ENCODE data around the gene TAS2R39.

Gene TAS2R39

DNA sequence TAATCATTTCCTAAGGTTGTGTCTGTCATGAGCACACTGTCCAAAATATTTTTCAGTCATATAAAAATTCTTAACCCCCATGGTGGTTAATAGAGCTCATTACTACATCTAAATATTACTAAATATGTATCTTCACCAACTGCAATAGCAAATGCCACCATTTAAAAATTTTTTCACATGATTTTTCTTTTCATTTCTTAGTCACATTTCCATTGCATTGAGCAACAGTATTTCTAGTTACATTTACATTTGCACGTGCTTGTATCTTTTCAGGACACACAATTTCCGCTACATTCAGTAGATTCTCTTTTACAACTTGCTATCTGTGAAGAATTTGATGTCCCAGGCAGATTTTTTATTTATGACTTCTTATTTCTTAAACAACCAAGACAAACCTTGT is 33.5 kb downstream of the TAS2R39 start:
- DNase-seq: no peak

DNA sequence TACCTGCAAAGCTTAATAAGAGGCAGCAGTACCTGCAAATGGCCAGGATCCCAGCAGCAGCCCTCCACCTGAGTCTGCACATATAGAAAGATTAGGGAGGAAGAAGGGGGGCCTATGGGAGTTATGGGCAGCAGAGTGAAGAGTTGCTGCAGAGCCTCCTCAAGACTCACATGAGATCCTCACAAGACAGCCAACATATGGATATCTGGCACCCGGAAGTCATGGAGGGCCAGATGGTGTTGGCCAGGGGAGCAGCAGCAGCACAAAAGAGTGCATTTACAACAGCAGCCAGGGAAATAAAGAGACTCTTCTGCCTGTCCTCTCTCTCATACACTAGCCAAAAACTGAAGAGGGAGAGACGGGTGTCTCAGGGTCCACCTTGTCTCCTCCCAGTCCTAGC is 34.6 kb downstream of the TAS2R39 start:
- DNase-seq: no peak

DNA sequence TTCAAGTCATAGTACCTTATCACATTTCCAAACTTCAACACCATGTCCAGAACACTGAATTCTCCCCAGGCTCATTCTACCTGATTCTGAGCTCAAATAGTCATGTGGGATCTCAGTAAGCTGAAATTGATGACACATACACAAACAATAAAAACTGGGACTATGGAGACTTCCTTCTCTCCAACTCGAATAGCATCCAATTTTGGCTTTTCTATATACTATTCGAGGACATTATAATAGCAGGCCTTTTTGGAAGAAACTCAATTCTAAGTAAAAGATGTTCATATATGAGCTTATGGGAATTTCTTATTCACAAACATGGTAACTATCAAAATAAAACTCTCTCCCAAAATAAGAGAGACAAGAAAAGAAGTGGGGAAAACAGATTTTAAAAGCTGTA is 38.1 kb downstream of the TAS2R39 start:
- no peak for DNase-seq

- no peak for DNase-seq
These were observed 38.5 kb downstream of the TAS2R39 start, which contains the start of gene TAS2R40 for GRCh38 chr7:143221737-143222136. Gene TAS2R40 (plus strand): TSS chr7:143222037. CDS start chr7:143222079, 42 bp downstream.

GRCh38 chr7:143222782-143223181 is 39.6 kb downstream of the TAS2R39 start:
- peak; percentile 15 to 58 for DNase-seq

DNA sequence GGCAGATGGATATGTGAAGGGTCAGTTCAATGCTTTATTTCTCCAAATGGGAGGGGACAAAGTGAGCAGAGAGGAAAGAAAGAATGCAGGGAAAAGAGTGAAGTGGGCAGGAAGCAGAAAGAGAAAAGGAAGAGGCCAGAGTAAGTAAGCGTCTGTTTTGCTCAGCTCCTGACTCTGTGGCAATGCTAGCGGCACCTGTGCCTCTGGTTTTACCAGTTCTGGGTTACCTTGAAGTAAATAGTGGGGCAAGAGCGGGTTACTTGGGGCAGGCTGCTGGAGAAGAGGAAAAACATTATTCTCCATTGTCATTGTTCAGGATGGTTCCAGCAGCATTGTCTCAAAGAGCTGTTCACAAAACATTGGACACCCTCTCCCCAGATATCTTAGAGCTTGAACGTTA is 40.6 kb downstream of the TAS2R39 start:
- DNase-seq: no peak

- DNase-seq: no peak
These were observed 41.8 kb downstream of the TAS2R39 start for GRCh38 chr7:143225047-143225446.

- no peak for DNase-seq
These were observed 44.6 kb downstream of the TAS2R39 start for GRCh38 chr7:143227806-143228205.

DNA sequence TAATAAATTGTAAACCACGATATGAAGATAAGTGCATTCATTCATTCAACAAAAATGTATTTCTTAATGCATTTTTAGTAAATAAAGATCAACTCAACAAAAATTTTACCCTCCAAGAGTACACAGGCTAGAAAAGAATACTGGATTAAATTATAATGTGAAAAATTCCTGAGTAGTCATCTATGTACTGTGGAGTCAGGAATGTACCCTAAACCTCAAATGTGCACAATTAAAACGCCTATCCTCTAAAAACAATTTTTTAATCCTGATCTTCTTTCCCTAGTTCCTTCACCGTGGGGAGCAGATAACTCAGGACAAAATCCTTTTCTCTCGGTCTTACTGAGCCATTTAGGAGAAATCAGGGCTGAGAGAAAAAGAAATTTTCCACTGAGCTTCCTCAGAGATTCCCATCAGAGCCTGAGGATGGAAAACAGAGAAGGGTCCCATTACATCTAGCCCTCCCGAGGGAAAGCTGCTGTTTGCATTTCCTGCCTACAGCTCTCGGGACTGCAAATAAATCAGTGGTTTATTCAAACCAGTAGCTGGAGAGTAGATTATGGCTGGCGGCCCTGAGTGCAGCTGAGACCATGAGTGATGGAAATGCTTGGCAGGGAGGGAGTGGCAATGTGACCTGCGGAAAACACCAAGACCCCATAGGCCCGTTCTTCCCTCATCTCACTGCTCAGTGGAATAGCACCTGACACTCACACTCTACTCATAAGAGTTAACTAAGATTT is 46.0 kb downstream of the TAS2R39 start:
- no peak for DNase-seq

DNA sequence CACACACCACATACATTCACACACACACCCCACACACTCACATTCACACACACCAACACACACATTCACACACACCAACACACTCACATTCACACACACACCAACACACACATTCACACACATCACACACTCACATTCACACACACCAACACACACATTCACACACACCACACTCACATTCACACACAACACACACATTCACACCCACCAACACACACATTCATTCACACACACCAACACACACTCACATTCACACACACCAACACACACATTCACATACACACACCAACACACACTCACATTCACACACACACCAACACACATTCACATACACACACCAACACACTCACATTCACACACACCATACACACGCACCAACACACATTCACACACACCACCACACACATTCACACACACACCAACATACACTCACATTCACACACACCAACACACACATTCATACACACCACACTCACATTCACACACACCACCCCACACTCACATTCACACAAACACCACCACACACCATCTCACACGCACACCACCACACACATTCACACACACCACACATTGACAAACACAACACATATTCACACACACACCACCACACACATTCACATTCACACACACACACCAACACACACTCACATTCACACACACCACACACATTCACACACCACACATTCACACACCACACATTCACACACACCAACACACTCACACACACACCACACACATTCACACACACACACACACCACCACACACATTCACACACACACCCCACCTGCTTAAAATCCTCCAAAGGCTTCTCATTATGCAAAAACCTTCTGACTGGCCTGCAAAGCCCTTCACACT is 47.6 kb downstream of the TAS2R39 start:
- DNase-seq: no peak

All from CD4-positive, alpha-beta T cell treated with Interferon alpha-2 for 1 hour (primary cell).